ENCODE measurements around the gene TVP23A. TPM values are rescaled to one million over a fixed set of nuclear protein-coding genes. Genes with fewer than 3 reads are reported as not detected.
"Not testable (repeated sequence)": the region's sequence is repeated elsewhere in the genome, so short reads cannot be mapped to it uniquely, and the experiment has no call there.

Gene TVP23A
- total RNA-seq, 1 experiment from 2014 or later = not detected

DNA sequence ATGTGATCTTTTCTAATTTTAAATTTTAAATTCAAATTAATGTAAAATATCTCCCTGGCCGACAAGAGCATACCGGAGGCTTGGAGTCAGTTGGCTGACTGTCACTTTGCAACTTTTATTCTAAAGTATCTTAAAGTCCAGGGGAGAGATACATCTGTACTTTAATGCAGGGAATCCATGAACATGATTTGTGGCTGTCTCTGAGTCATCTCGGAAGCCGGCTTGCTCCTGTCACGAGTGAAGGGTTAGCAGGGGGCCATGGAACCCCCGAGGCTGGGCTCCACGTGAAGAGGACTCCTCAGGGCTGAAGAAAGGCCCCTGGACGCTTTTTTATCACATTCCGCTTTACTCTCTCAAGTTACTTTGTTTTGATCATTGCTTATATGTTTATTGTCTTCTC, 13.3 kb downstream of the TVP23A start:
- Mint-ChIP-seq H3K9me3 (ENCODE audit: unreplicated experiment) (no peaks in the 10 kb centered on the region), H3K27me3 (ENCODE audit: insufficient read depth, unreplicated experiment) (no peaks in the 10 kb centered on the region), H3K4me3 (ENCODE audit: unreplicated experiment) (no peak overlapping the region), H3K4me1 (ENCODE audit: insufficient read depth, unreplicated experiment) (no peaks in the 10 kb centered on the region), H3K27ac (ENCODE audit: low read depth, unreplicated experiment) (no peak overlapping the region), H3K36me3 (ENCODE audit: insufficient read depth, unreplicated experiment) (no peaks in the 10 kb centered on the region)
- intact Hi-C loops (cut with micrococcal nuclease) = no loop called here
- no TSS peak for BruUV-seq (replicated peaks)
- TF ChIP-seq, protein P1, sequence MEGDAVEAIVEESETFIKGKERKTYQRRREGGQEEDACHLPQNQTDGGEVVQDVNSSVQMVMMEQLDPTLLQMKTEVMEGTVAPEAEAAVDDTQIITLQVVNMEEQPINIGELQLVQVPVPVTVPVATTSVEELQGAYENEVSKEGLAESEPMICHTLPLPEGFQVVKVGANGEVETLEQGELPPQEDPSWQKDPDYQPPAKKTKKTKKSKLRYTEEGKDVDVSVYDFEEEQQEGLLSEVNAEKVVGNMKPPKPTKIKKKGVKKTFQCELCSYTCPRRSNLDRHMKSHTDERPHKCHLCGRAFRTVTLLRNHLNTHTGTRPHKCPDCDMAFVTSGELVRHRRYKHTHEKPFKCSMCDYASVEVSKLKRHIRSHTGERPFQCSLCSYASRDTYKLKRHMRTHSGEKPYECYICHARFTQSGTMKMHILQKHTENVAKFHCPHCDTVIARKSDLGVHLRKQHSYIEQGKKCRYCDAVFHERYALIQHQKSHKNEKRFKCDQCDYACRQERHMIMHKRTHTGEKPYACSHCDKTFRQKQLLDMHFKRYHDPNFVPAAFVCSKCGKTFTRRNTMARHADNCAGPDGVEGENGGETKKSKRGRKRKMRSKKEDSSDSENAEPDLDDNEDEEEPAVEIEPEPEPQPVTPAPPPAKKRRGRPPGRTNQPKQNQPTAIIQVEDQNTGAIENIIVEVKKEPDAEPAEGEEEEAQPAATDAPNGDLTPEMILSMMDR (IDR thresholded peaks at IDR 0.05; ENCODE audit: unreplicated experiment) = no peak
- POLR2A ChIA-PET = no interaction called here
- CTCF ChIA-PET = no interaction called here
- no peak for DNase-seq (ENCODE audit: unreplicated experiment)

DNA sequence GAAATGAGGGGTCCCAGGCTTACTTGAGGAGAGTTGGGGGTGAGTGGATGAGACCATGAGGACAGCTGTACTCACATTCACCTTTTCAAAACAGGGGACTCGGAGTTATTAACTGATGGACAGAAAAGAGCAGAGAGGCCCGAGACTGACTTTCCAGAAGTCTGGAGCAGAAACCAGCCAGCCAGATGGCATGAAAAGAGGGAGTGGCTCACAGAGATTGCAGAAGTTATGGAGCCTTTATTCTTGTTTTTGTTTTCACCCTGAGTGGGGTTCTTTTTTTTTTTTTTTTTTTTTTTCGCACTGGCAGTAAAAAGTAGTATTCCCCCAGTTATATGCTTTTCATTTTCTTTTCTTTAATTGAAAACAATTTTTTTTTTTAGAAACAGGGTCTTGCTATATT, 18.9 kb downstream of the TVP23A start:
- intact Hi-C loops (cut with micrococcal nuclease) = no loop called here
- H3K27ac Mint-ChIP-seq (ENCODE audit: low read depth, unreplicated experiment) = no peak overlapping the region
- no peak for DNase-seq (ENCODE audit: unreplicated experiment)
- TF ChIP-seq, protein P1 (IDR thresholded peaks at IDR 0.05; ENCODE audit: unreplicated experiment) = no peak
- CTCF ChIA-PET = interaction anchor here (0.8 kb wide), 1 partner anchor 204 kb away, joined by 4 read pairs; no protein-coding TSS in a partner anchor
- BruUV-seq (replicated peaks) = no TSS peak
- H3K4me3 Mint-ChIP-seq (ENCODE audit: unreplicated experiment) = no peak overlapping the region
- no peaks in the 10 kb centered on the region for H3K4me1 Mint-ChIP-seq (ENCODE audit: insufficient read depth, unreplicated experiment)
- POLR2A ChIA-PET = no interaction called here
- H3K27me3 Mint-ChIP-seq (ENCODE audit: insufficient read depth, unreplicated experiment) = no peaks in the 10 kb centered on the region
- H3K9me3 Mint-ChIP-seq (ENCODE audit: unreplicated experiment) = no peaks in the 10 kb centered on the region
- no peaks in the 10 kb centered on the region for H3K36me3 Mint-ChIP-seq (ENCODE audit: insufficient read depth, unreplicated experiment)

- DNase-seq (ENCODE audit: unreplicated experiment) = no peak
- TF ChIP-seq, protein P1 (IDR thresholded peaks at IDR 0.05; ENCODE audit: unreplicated experiment) = no peak
- H3K9me3 Mint-ChIP-seq (ENCODE audit: unreplicated experiment) = no peaks in the 10 kb centered on the region
- no peak overlapping the region for H3K27ac Mint-ChIP-seq (ENCODE audit: low read depth, unreplicated experiment)
- intact Hi-C loops (cut with micrococcal nuclease) = no loop called here
- H3K27me3 Mint-ChIP-seq (ENCODE audit: insufficient read depth, unreplicated experiment) = peaks cover 16% of the 10 kb centered on the region
- POLR2A ChIA-PET = no interaction called here
- H3K4me1 Mint-ChIP-seq (ENCODE audit: insufficient read depth, unreplicated experiment) = no peaks in the 10 kb centered on the region
- no peak overlapping the region for H3K4me3 Mint-ChIP-seq (ENCODE audit: unreplicated experiment)
- no peaks in the 10 kb centered on the region for H3K36me3 Mint-ChIP-seq (ENCODE audit: insufficient read depth, unreplicated experiment)
- CTCF ChIA-PET = no interaction called here
- BruUV-seq (replicated peaks) = no TSS peak
Observed at GRCh38 chr16:10791048-10791447, 27.5 kb downstream of the TVP23A start.

DNA sequence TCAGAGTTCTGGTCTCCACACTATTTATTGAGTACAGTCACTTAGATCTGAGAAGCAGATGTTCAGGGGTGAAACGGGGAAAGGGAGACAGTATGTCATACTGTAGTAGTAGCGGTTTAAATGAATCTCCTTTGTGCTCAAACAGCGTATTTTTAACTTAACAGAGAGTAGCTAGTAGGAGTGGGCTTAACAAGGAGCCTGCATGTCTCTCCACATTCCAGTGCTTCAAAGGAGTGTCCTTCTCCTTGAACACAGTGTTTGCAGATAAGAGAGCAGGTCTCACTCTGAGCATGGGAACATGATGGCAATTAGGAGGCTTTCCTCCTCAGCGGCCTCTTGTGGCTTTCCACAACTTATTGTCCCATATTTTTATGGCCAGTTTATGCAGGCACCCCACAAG, 30.0 kb downstream of the TVP23A start:
- CTCF ChIA-PET = interaction anchor here (0.6 kb wide), 1 partner anchor 18 kb away, joined by 4 read pairs; no protein-coding TSS in a partner anchor
- DNase-seq (ENCODE audit: unreplicated experiment); H3K9me3 Mint-ChIP-seq (ENCODE audit: unreplicated experiment); H3K4me1 Mint-ChIP-seq (ENCODE audit: insufficient read depth, unreplicated experiment); POLR2A ChIA-PET; BruUV-seq (replicated peaks); H3K4me3 Mint-ChIP-seq (ENCODE audit: unreplicated experiment); H3K27ac Mint-ChIP-seq (ENCODE audit: low read depth, unreplicated experiment); H3K36me3 Mint-ChIP-seq (ENCODE audit: insufficient read depth, unreplicated experiment); intact Hi-C loops (cut with micrococcal nuclease): not testable (repeated sequence)
- H3K27me3 Mint-ChIP-seq (ENCODE audit: insufficient read depth, unreplicated experiment) = peaks cover 16% of the 10 kb centered on the region

DNA sequence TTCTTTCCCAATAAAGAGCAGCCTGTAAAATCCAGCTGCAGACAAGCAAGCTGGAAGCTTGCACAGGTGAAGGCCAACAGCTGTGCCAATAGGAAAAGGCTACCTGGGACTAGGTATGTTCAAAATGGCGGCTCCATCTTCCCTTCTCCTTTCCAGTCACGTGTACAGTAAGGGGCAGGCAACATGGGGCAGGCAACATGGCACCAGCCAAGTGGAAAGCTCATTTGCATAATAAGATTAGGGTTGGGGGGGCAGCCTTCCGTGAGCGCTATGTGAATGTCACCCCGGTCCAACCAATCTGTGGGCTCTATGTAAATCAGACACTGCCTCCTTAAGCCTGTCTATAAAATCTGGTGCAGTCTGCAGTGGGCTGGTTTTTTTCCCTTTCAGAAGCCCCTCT, 31.3 kb downstream of the TVP23A start:
- no TSS peak for BruUV-seq (replicated peaks)
- intact Hi-C loops (cut with micrococcal nuclease) = no loop called here

More for the DNA sequence above, 31.3 kb downstream of the TVP23A start:
- TF ChIP-seq, protein P1 (IDR thresholded peaks at IDR 0.05; ENCODE audit: unreplicated experiment) = no peak
- POLR2A ChIA-PET = no interaction called here
- CTCF ChIA-PET = interaction anchor here (0.5 to 0.9 kb wide), 3 partner anchors 17 to 693 kb away, joined by 3 read pairs; no protein-coding TSS in a partner anchor
- Mint-ChIP-seq H3K4me1 (ENCODE audit: insufficient read depth, unreplicated experiment) (no peaks in the 10 kb centered on the region), H3K4me3 (ENCODE audit: unreplicated experiment) (no peak overlapping the region), H3K27ac (ENCODE audit: low read depth, unreplicated experiment) (no peak overlapping the region), H3K36me3 (ENCODE audit: insufficient read depth, unreplicated experiment) (no peaks in the 10 kb centered on the region), H3K9me3 (ENCODE audit: unreplicated experiment) (no peaks in the 10 kb centered on the region), H3K27me3 (ENCODE audit: insufficient read depth, unreplicated experiment) (peaks cover 22% of the 10 kb centered on the region)
- DNase-seq (ENCODE audit: unreplicated experiment) = no peak
